Prostate gland (tissue), 2 donors: ENCODE measurements around the gene DNASE2.

Experiments used
- POLR2A ChIP-seq: fragments of 450-650 bp; IDR thresholded peaks from one replicate; pipeline ENCODE4 v1.6.1; 2016; ENCODE audit warnings: antibody characterized with exemption, mild to moderate bottlenecking
- POLR2AphosphoS5 ChIP-seq: sonication (generic); formaldehyde crosslinking; IDR thresholded peaks from one replicate; pipeline ENCODE4 v1.6.1; 2017; ENCODE audit warnings: antibody characterized with exemption
- TF ChIP-seq, protein P1 (sequence below), 4 experiments: fragments of 200-600 bp in 2 of 4; fragments of 450-650 bp in 2 of 4; sonication (generic) in 2 of 4; IDR thresholded peaks; 1 replicate in 3 of 4; 2 replicates in 1 of 4; pipeline ENCODE4 v1.5.1; 2016 to 2019; ENCODE audit warnings: antibody characterized with exemption in 4 of 4, mild to moderate bottlenecking in 2 of 4, moderate library complexity in 2 of 4

DNA sequence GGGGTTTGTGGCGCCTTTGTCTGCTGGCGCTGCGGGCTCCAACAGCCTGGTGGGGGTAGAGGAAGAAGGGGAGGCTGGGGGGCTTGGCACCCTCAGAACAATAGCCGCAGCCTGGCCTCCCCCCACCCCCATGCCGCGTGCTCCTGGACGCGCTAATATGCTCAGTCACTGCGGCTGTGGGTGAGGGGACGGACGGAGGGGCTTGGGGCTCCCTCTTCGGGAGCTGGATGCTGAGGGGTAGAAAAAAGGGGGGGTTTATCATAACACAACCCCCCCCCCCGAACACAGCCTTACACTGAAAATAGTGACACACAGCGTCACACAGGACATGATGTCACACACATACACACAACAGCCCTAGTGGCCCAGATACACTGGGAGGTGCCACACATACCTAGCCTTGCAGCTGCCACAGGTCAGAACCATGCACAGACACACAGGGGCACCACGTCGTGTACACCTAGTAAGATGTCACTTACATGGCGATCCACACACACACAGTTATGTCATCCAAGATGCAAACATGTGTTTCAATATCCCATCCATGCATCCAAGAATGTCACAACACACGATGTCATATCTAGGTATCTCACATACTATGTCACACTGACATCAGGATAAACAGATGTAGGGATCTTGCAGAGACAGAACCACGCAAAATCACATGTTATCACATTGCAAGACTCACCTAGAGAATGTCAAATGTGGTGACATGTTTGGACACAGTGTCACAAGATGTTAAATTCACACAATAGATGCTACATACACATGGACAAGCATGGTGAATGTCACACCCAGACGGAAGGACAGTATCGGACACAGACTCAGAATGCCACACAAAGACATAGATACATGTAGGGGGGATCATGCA lies 42.1 kb downstream of the DNASE2 start:
- TF ChIP-seq, protein P1, sequence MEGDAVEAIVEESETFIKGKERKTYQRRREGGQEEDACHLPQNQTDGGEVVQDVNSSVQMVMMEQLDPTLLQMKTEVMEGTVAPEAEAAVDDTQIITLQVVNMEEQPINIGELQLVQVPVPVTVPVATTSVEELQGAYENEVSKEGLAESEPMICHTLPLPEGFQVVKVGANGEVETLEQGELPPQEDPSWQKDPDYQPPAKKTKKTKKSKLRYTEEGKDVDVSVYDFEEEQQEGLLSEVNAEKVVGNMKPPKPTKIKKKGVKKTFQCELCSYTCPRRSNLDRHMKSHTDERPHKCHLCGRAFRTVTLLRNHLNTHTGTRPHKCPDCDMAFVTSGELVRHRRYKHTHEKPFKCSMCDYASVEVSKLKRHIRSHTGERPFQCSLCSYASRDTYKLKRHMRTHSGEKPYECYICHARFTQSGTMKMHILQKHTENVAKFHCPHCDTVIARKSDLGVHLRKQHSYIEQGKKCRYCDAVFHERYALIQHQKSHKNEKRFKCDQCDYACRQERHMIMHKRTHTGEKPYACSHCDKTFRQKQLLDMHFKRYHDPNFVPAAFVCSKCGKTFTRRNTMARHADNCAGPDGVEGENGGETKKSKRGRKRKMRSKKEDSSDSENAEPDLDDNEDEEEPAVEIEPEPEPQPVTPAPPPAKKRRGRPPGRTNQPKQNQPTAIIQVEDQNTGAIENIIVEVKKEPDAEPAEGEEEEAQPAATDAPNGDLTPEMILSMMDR (IDR thresholded peaks at IDR 0.05), result no peak
- TF ChIP-seq POLR2AphosphoS5 (no peak), POLR2A (no peak)
